ENCODE measurements around the gene ARHGEF10L. TPM values are rescaled to one million over a fixed set of nuclear protein-coding genes. Genes with fewer than 3 reads are reported as not detected.

The ARHGEF10L gene
- total and polyA plus RNA-seq, 4 donors = 15.0 to 43.4 (median 24.3) TPM

DNA sequence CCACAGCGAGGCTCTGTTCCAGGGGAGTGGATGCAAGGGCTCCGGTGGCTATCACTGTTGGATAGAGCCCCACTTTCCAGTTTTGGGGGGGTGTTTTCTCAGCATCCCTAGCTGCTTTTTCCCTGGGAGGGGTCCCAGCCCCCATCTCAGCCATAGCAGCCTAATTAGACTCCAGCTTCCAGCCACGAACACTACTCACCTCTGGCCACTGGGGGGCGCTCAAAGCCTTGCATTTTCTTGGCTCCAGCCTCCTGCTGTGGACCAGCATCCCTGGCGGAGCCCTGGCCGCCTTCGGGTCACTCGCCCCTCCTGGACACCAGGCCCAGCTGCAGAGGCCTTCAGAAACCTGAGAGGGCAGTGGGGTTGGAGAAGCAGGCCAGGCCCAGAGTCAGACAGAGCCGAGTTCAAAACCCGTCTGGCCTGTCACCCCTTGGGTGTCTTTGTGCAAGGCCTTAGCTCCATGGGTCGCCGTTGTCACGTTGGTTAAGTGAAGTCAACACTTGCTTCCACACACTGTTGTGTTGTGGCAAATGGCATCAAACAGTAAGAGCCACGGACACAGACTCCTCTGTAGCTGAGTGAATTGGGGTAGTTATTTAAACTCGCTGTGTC lies 122.2 kb downstream of the ARHGEF10L start:
- ATAC-seq (ENCODE audit: insufficient read depth, low FRiP score) (no peak), DNase-seq (peak; percentile 51 to 67 (median 59))
- H3K4me3 ChIP-seq = no peak overlapping the region
- H3K4me1 ChIP-seq (ENCODE audit: control insufficient read depth in 5 of 5, insufficient read depth in 5 of 5, low read length in 5 of 5) = no peaks in the 10 kb centered on the region
- peaks cover 5 to 35% (median 8%) of the 10 kb centered on the region in 4 donors for H3K36me3 ChIP-seq (ENCODE audit: control insufficient read depth in 4 of 4, insufficient read depth in 4 of 4, low read length in 4 of 4)
- TF ChIP-seq, protein P1, sequence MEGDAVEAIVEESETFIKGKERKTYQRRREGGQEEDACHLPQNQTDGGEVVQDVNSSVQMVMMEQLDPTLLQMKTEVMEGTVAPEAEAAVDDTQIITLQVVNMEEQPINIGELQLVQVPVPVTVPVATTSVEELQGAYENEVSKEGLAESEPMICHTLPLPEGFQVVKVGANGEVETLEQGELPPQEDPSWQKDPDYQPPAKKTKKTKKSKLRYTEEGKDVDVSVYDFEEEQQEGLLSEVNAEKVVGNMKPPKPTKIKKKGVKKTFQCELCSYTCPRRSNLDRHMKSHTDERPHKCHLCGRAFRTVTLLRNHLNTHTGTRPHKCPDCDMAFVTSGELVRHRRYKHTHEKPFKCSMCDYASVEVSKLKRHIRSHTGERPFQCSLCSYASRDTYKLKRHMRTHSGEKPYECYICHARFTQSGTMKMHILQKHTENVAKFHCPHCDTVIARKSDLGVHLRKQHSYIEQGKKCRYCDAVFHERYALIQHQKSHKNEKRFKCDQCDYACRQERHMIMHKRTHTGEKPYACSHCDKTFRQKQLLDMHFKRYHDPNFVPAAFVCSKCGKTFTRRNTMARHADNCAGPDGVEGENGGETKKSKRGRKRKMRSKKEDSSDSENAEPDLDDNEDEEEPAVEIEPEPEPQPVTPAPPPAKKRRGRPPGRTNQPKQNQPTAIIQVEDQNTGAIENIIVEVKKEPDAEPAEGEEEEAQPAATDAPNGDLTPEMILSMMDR (IDR thresholded peaks at IDR 0.05; ENCODE audit: control extremely low read depth, extremely low read depth) = peak; percentile 27
- H3K9ac ChIP-seq (ENCODE audit: insufficient read depth in 1 of 2, low read length in 2 of 2) = no peak overlapping the region
- 60 to 61% methylated on average over 15 of the region's 15 CpGs for WGBS, 2 donors
- H3K27me3 ChIP-seq (ENCODE audit: control insufficient read depth in 3 of 3, insufficient read depth in 3 of 3, low read length in 2 of 3) = no peaks in the 10 kb centered on the region
- H3K27ac ChIP-seq (ENCODE audit: low read depth in 1 of 2, low read length in 1 of 2) = no peak overlapping the region
- H3K9me3 ChIP-seq (ENCODE audit: control insufficient read depth in 4 of 4, insufficient read depth in 3 of 4, low read length in 3 of 4) = peaks cover 0 to 3% (median 0%) of the 10 kb centered on the region in 4 donors

DNA sequence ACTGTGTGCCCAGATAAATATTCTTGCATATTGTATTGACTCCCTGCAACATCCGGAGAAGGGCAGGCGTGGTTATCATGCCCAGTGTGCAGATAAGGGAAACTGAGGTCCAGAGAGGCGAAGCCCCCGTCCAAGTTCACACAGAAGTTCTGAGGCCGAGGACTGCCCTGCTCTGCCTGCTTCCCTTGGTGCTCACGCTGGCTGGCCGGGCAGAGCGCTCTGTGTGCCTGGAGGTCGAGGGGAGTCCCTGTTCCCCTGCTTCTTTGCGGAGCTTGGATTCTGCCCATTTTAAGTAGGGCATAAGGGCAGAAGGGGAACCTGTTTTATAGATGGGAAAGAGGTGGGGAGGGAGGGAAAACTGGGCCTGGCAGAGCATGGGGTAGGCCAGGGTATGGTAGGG lies 122.8 kb downstream of the ARHGEF10L start:
- DNase-seq (no peak), ATAC-seq (ENCODE audit: insufficient read depth, low FRiP score) (no peak)
- H3K27me3 ChIP-seq (ENCODE audit: control insufficient read depth in 3 of 3, insufficient read depth in 3 of 3, low read length in 2 of 3) = no peaks in the 10 kb centered on the region
- H3K9ac ChIP-seq (ENCODE audit: insufficient read depth in 1 of 2, low read length in 2 of 2) = no peak overlapping the region
- peaks cover 0 to 3% (median 0%) of the 10 kb centered on the region in 4 donors for H3K9me3 ChIP-seq (ENCODE audit: control insufficient read depth in 4 of 4, insufficient read depth in 3 of 4, low read length in 3 of 4)
- H3K27ac ChIP-seq (ENCODE audit: low read depth in 1 of 2, low read length in 1 of 2) = no peak overlapping the region
- 92 to 98% methylated on average over 10 of the region's 10 CpGs for WGBS, 2 donors
- no peaks in the 10 kb centered on the region for H3K4me1 ChIP-seq (ENCODE audit: control insufficient read depth in 5 of 5, insufficient read depth in 5 of 5, low read length in 5 of 5)
- no peak overlapping the region for H3K4me3 ChIP-seq
- TF ChIP-seq, protein P1 (IDR thresholded peaks at IDR 0.05; ENCODE audit: control extremely low read depth, extremely low read depth) = no peak
- H3K36me3 ChIP-seq (ENCODE audit: control insufficient read depth in 4 of 4, insufficient read depth in 4 of 4, low read length in 4 of 4) = peaks cover 5 to 33% (median 8%) of the 10 kb centered on the region in 4 donors

DNA sequence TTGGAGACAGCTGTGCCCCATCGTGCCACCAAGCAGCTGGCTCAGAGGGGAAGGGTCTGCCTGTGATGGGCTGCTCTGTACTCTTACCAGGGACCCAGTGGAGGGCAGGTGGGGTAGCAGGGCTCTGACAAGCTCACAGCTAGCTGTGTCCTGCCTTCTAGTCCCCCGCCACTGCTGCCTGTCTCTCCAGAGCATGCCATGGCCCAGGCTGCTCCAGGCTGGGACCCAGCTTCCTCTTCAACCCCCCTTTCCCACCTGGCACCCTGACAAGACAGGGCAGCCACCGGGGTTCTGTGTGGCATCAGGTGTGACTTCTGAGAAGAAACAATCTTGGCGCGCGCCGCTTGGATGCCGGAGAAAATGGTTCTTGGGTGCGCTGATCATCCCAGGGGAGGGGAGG lies 123.3 kb downstream of the ARHGEF10L start:
- Histone ChIP-seq H3K9me3 (ENCODE audit: control insufficient read depth in 4 of 4, insufficient read depth in 3 of 4, low read length in 3 of 4) (peaks cover 0 to 3% (median 0%) of the 10 kb centered on the region in 4 donors), H3K4me1 (ENCODE audit: control insufficient read depth in 5 of 5, insufficient read depth in 5 of 5, low read length in 5 of 5) (no peaks in the 10 kb centered on the region), H3K27me3 (ENCODE audit: control insufficient read depth in 3 of 3, insufficient read depth in 3 of 3, low read length in 2 of 3) (no peaks in the 10 kb centered on the region), H3K27ac (ENCODE audit: low read depth in 1 of 2, low read length in 1 of 2) (no peak overlapping the region), H3K4me3 (no peak overlapping the region), H3K36me3 (ENCODE audit: control insufficient read depth in 4 of 4, insufficient read depth in 4 of 4, low read length in 4 of 4) (peaks cover 5 to 30% (median 8%) of the 10 kb centered on the region in 4 donors), H3K9ac (ENCODE audit: insufficient read depth in 1 of 2, low read length in 2 of 2) (no peak overlapping the region)
- DNase-seq (no peak), ATAC-seq (ENCODE audit: insufficient read depth, low FRiP score) (no peak)
- TF ChIP-seq, protein P1 (IDR thresholded peaks at IDR 0.05; ENCODE audit: control extremely low read depth, extremely low read depth) = no peak
- 88 to 90% methylated on average over 9 of the region's 9 CpGs for WGBS, 2 donors

DNA sequence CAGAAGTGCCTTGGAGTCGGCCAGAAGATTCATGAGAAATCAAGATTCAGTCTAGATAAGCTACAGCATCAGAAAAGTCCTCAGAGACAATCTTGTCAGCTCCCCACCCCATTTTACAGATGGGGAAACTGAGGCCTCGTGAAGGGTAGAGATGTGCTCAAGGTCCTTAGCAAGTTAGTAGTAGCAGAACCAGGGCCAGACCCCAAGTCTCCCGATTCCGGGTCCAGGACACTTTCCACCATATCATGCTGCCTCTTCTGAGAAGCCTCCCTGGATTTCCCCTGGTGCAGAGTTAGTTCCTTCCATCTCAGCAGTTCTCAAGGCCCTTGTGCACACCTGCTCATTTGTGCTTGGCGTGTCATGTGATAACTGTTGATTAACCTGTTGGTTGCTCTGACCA lies 124.1 kb downstream of the ARHGEF10L start:
- no peak overlapping the region for H3K27ac ChIP-seq (ENCODE audit: low read depth in 1 of 2, low read length in 1 of 2)
- ATAC-seq (ENCODE audit: insufficient read depth, low FRiP score) (no peak), DNase-seq (no peak)
- no peaks in the 10 kb centered on the region for H3K27me3 ChIP-seq (ENCODE audit: control insufficient read depth in 3 of 3, insufficient read depth in 3 of 3, low read length in 2 of 3)
- TF ChIP-seq, protein P1 (IDR thresholded peaks at IDR 0.05; ENCODE audit: control extremely low read depth, extremely low read depth) = no peak
- H3K36me3 ChIP-seq (ENCODE audit: control insufficient read depth in 4 of 4, insufficient read depth in 4 of 4, low read length in 4 of 4) = peaks cover 5 to 24% (median 8%) of the 10 kb centered on the region in 4 donors
- no peak overlapping the region for H3K4me3 ChIP-seq
- no peak overlapping the region for H3K9ac ChIP-seq (ENCODE audit: insufficient read depth in 1 of 2, low read length in 2 of 2)
- H3K9me3 ChIP-seq (ENCODE audit: control insufficient read depth in 4 of 4, insufficient read depth in 3 of 4, low read length in 3 of 4) = no peaks in the 10 kb centered on the region
- no peaks in the 10 kb centered on the region for H3K4me1 ChIP-seq (ENCODE audit: control insufficient read depth in 5 of 5, insufficient read depth in 5 of 5, low read length in 5 of 5)
- 87 to 90% methylated on average over 5 of the region's 5 CpGs for WGBS, 2 donors

Measured in lung (tissue), 12 donors.